KBM-7 (cell line): Measurements from ENCODE around the gene CHAT.

Source experiments
- DNase-seq: peaks from one replicate; pipeline ENCODE4 v3.0.0-alpha.2; 2015
- in situ Hi-C: fragments of 300-500 bp; cut with MboI; formaldehyde crosslinking; loops from 2 replicates; pipeline ENCODE4 v1.14.3; 2020; ENCODE audit warnings: low sequenced_read_pairs, low pct_unique_long_range_greater_than_20kb, mixed read lengths

CHAT gene

DNA sequence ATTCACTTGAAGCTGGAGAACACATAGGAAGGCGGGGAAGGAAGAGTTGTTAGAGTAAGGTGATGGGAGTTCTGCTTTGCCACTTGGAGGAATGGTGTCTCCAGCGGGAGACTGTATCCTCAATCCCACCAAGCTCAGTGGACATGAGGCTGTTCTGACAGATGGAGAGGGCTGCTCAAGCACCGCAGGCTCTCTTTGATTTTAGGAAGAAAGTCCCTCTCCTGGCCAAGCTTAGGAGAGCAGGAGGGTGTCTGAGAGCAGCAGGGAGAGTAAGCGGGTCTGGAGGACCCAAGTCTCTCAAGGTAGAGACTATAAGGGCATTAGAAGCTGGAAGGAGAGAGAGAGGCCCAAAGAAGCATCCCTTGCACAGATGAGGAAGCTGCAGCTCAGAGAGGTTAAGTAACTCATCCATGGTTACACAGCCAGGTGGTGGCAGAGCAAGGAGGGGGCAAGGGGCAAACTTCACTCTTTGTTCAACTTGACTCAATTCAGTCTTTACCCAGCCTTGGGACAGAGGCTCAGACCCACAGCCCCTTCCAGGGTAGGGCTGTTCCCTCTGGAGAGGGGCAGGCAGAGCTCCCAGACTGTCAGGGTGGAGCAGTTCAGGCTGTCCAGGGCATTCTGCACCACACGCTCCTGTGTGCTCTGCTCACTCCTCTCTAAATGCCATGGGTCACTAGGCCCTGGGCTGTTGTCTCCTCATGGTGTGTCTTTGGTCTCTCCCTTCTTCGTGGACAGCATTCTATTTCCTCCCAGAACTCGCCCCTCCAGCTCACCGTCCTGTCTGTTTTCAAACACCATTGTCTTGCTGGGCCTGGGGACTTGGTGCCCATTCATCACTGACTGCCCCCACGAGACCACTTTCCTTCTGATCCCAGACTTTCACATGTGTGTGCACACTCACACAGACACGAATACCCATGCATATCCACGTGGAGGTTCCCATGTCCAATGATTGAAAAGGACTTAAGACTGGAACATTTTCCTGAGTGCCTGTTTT is 8.9 kb downstream of the CHAT start:
- DNase-seq = no peak
- in situ Hi-C loops = no loop called here

DNA sequence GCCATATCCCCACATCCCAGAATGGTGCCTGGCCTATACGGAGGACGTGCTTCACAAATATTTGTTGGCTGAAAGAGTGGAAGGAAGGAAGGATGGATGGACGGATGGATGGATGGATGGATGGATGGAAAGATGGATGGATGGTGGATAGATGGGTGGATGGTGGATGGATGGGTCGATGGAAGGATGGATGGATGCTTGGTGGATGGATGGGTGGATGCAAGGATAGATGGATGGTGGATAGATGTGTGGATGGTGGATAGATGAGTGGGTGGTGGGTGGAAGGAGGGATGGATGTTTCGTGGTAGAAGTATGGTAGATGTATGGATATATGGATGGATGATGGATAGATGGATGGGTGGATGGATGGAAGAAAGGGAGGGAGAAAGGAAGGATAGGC is 10.8 kb downstream of the CHAT start:
- in situ Hi-C loops = no loop called here
- DNase-seq = no peak

DNA sequence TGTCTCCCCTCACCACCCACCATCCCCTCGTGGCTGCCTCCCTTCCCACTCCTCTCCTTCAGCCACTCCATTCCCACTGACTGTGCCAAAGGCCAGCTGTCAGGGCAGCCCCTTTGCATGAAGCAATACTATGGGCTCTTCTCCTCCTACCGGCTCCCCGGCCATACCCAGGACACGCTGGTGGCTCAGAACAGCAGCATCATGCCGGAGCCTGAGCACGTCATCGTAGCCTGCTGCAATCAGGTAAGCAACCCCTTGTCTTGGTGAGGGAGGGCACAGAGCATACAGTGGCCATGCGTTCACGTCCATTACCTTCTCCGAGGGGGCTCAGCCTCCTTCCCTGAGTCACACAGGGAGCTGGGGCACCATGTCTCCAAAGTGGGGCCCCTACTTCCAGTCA is 11.6 kb downstream of the CHAT start:
- in situ Hi-C loops = no loop called here
- no peak for DNase-seq

DNA sequence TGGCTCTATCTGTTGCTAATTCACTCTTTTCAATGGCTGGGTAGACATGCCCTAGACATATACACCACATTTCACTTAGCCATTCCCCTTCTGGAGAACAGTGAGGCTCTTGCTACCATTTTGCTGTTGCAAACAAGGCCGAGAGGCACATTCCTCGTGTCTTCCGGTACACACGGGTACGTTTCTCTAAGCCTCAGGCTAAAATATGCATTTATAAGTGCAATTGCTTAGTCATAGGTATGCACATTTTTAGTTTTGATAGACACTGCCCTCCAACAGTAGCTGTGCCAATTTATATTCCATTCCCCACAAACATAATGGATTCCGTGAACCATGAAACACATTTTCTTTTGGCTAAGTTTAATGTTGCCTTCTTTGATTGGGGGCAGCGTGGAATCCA is 13.2 kb downstream of the CHAT start:
- in situ Hi-C loops = no loop called here
- DNase-seq = no peak

DNA sequence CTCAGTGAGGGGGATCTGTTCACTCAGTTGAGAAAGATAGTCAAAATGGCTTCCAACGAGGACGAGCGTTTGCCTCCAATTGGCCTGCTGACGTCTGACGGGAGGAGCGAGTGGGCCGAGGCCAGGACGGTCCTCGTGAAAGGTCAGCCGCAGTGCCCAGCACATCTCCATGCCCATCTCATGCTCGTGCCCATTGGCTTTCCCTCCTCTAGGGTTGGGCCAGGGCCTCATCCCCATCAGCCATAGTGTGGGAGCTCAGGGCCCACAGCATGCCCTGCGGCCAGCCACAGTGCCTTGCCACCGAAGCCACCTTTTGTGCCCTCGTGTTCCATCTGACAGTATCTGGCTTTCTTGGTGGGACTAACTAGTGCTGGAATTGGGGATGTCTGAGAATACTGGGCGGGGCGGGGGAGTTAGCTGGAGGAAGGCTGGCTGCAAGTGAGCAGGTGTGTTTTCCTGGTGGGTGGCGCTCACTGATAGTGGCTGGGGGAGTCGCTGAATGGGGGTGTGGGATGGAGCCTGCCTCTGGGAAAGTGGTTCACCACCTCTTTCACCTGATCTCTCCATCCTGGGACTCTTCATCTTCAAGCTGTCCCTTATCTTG is 13.9 kb downstream of the CHAT start:
- in situ Hi-C loops = no loop called here
- DNase-seq = no peak

DNA sequence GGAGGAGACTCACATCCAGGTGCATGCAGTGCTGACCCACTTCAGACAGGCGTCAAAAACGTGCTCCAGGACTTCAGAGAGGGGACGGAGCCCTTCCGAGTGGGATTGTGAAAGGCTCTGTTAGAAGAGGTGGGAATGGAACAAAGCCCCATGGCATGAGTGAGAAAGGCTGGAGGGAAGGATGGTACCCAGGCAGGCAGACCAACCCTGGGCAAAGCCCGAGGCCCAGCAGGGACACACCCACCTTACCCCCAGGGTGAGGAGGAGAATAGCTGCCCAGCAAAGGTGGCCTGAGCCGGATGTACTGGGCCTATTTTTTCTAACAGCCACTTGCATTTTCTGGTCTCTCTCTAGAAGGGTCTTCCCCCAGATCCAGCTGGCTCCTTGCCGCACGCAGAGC is 14.8 kb downstream of the CHAT start:
- no peak for DNase-seq
- in situ Hi-C loops = no loop called here

DNA sequence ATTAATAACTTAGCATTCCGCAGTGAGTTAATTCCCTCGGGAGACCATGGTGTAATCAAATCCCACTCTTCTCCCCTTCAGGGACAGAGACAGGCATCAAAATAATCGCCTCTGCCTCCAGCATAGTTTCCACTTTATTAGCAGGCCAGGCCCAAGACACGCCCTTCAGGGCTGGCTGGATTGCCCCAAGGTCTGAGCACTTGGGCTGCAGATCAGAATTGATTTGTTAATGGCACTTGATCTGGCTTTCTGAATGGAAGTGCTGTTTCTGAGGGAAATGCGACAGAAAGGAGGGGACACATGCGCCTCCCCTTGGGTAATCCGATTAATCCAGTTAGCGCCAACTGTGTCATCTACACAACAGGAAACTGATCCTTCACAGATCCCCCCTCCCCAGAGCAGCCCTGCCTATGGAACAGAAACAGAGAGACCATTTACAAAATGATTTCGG is 15.6 kb downstream of the CHAT start:
- in situ Hi-C loops = no loop called here
- no peak for DNase-seq

DNA sequence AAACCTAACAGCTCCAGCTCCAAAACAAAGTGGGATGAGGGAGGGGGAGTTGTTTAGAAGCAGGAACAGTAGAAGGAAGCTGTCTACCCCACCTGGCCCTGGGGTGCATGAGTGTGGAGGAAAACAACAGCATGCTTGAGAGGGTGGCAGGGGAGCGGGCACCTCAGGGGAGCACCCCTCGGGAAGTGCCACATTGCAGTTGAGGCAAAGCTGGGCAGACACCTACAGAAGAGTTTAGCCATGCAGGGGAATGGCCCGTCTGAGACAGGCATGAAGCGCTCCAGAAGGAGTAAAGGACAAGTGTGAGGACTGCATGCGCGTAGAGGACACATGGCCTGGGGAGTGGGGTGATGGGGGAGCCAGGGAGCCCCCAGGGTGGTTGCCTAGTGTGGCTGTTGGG is 18.1 kb downstream of the CHAT start:
- no peak for DNase-seq
- in situ Hi-C loops = no loop called here

DNA sequence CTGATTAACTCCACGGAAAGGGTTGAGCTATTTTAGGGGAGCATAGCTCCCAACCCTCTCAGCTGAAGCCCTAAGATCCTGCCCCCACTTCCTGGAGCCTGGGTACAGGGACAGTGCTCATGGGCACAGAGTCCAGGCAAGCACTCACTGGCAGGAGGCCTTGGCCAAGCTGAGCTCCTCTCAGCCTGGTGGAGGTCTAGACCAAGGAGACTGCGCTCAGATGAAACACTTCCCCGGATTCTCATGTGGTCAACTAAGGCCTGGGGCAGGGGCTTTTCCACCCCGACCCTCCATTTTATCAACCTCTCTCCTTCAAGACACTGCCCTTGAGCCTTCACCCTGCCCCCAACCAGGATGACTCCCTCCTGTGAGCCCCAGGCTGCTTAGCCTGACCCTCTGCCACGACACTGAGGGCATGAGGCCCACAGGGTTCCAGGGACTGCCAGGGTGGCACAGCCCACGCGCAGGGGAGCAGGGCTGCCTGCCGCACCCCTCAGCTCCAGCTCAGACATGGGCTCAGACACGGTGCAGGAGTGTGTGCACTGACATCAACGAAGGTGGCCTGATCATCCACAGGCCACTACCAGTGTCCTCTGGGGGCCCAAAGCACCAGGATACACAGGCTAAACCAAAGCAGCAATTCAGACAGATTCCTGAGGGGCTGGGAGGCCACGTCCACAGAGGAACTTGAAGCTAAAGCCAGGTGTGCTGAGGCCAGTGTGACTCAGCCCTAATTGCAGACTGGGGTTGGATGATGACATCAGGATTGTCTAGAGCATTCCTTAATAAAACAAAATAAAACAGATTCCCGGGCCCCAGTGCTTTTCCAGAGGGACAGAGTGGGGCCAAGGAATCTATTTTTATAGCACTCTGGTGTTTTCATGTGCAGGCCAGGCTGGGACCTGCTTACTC is 18.8 kb downstream of the CHAT start:
- DNase-seq = no peak
- in situ Hi-C loops = no loop called here

DNA sequence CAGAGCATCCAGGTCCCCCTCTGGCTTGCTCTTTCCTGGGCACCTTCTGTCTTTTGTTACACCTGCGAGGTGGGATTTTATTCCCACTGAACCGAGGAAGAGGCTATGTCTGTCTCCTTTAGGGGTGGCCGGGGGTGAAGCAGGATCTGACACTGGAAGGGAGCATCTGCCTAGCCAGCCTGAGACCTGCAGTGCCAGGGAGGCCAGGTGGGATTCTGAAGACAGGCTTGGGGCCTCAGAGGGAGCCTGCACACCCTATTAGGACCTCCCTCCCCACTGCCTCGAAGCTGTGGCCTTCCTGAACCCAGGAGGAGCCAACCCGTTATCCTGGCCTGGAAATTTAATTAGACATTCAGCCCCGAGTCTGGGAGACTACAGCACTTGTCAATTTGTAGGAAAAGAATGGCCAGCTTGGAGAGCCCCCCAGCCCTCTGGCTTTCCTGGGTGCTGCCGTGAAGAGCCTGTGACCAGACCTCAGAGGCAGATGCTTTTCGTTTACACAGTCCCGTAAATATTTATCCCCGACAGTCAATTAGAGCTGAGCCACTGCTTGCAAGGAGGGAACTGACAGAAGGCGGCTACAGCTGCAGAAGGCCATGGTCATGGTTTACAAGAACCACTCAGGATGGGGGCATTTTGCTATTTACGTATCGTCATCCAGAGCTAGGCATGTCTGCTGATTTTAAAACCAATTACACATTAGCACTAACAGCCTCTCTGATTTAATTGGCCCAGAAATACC is 19.7 kb downstream of the CHAT start:
- DNase-seq = no peak
- in situ Hi-C loops = no loop called here

DNA sequence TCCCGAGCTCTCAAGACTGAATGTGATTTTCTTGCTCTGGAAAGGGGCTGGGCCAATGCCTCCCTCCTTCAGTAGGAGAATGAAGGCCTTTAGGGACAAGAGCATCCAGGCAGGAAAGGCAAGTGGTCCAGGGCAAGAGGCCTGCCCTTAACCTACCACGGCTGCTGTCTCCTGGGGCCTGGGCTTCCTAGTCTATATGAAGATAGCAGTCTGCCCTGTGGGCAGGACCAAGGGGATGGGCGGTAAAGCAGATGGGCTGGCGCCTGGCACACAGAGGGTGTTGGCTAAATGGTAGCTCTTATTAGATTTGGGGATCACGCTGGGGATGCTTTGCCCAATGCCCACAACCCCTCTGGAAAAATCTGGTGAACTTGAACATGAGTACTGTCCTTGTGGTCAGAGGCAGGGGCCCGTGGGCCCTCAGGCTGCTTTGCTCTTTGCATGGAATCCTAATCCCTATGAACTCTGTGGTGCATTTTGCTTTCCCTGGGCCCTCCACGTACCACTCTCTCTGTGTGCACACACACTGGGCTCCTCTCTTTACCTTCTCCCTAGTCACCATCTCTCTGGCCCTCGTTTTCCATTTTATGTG is 20.3 kb downstream of the CHAT start:
- no peak for DNase-seq
- in situ Hi-C loops = no loop called here

DNA sequence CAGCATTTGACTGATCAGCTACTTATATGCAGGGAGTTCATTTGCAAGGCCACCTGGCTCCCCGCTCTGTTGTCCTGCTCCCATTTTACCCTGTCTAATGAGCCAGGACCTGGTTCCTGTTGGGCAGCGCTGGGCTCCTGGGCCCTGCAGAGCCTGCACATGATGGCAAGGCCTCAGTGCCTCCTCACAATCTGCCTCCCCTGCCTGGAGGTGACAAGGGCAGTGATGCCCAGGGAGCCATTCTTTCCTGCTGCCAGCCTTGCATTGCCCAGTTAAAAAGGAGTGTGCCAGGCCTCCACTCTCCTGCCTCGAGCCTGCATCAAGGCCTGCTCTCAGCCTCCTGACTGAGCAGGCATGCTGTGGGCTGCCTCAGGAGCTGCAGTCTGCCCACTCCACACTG is 28.5 kb downstream of the CHAT start:
- in situ Hi-C loops = no loop called here
- no peak for DNase-seq

DNA sequence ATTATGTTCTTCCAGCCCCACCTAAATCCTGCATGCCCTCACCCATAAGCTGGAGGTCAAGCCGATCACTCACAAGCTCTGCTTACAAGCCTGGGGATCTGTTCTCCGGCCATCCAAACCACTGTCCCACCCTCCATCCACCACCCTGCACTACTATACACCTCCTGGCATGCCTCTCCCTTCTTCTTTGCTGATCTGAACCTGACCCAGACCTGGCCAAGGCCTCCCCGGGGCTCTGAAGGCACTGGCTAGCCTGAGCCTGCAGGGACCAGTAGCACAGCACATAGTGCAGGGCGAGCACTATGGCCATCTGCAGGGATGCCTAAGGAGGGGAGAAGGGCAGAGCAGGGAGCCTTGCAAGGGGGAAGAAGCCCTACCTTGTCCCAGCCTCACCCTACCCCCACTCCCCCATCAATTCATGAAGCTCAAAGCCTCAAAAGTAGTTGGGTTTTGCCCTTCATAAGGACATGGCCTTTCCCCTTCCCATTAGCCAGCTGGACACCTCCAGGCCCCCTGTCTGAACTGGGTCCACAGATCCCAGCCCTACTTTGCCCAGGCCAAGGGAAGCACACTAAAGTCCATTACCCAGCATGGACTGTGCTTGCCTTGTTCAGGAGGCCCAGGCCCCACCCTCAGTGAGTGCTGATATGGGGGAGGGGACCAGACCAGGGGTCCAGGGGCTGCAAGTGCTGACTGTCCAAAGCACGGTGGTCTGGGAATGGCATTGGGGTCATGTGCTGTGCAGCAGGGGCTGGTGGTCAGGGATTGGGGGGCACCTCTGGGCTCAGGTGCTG is 29.6 kb downstream of the CHAT start:
- in situ Hi-C loops = no loop called here
- no peak for DNase-seq

DNA sequence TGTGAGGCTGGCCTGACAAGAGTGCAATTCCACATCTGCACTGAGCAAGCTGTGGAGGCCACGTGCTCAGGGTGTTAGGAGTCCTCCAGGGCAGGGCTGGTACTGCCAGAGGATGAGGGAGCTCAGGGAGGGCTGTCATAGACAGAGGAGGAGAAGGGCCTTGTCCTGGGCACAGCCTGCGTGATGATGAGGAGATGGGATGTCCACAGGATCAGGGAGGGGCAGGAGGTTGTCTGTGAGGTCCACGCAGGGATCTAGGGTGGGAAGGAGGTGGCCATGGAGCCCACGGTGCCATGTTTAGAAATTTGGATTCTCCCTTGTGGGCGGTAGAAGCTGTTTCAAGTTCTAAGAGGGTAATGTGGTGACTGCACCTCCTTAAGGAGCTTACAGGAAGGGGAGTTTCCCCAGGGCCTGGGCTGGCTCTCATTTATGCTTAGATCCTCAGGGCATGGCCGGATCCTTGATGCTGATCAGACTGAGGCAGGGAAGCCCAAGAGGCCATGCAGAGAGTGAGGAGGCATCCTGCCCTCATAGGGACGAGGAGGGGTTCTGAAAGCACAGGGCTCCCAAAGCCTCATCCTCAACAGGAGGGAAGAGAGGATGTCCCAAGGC is 30.3 kb downstream of the CHAT start:
- DNase-seq = no peak
- in situ Hi-C loops = no loop called here

DNA sequence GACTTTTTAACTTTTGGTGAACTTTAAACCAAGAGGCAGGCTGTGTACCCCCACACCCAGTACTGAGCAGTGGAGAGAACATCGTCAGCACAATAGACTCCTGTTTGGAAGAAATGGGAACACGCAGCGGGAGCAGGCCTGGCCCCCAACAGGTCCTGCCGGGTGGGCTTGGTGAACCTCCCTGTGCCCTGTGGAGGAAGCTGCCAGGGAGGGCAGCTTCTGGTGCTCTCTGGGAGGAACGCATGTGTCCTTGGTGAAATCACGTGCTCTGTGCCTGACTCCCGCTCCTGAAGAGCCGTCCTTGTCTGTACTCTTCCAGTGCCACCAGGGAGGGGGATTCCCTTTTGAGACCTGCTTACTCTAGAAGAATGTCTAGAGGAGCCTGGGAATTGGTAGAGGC is 31.6 kb downstream of the CHAT start:
- DNase-seq = no peak
- in situ Hi-C loops = no loop called here

DNA sequence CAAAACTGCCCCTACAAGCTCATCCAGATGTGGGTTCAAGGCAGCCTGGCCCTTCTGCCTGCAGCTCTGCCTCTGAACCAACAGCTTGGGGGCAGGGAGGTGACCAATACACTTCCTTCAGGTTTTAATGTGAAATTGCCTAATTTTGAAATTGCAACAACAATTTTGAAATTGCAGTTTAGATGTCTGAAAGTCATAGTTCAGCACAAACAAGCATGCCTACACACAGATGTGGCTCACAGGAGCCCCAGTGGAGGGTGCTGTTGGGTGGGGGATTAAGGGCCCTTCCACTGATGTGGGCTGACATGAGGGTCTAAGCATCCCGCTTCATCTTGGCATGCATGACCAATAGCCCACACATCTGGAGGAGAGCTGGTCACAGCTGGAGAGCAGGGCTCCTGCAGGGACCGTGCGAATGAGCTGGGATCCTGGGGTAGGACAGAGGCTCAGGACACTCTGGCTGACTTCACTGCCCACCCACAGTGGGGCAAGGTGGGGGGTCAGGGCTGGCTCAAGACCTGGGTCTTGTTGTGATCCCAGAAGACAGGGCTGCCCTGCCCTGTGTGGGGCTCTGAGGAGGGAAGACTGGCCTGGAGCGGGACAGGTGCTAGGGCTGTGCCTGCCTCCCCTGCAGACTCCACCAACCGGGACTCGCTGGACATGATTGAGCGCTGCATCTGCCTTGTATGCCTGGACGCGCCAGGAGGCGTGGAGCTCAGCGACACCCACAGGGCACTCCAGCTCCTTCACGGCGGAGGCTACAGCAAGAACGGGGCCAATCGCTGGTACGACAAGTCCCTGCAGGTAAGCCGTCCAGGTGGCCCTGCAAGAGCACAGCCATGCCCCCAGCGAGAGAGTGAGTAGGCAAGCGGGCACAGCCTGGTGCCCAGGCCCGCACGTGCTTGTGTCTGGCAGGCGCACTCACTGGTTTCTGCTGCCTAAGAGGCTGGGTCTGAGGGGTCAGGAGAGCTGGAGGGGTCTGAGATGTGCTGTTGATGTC is 32.3 kb downstream of the CHAT start:
- no peak for DNase-seq
- in situ Hi-C loops = no loop called here
